GM19351 (cell line): ENCODE data around the gene TAX1BP1.

Experiments
- ATAC-seq: cut with Tn5 transposase; IDR thresholded peaks from one replicate; pipeline ENCODE4 v1.9.1; 2021; ENCODE audit warnings: mild to moderate bottlenecking, moderate library complexity; ENCODE audit not compliant: unreplicated experiment

The TAX1BP1 gene

GRCh38 chr7:27873981-27874957 lies 134.3 kb downstream of the TAX1BP1 start:
- no peak for ATAC-seq

GRCh38 chr7:27875061-27875460 lies 135.1 kb downstream of the TAX1BP1 start:
- ATAC-seq: no peak

- ATAC-seq: no peak
These were observed 135.9 kb downstream of the TAX1BP1 start for GRCh38 chr7:27875832-27876231.

- ATAC-seq: no peak
These were observed 136.8 kb downstream of the TAX1BP1 start for GRCh38 chr7:27876756-27877155.
